IPS DF 19.7 (cell line): ENCODE data around the gene CWF19L2.
"Not testable (repeated sequence)": the region's sequence is repeated elsewhere in the genome, so short reads cannot be mapped to it uniquely, and the experiment has no call there.

Source experiments
- DNase-seq: peaks from one replicate; pipeline ENCODE4 v3.0.0-alpha.2; 2013; ENCODE audit warnings: low read depth, low spot score

CWF19L2 gene

GRCh38 chr11:107457558-107458271 is at the start of gene CWF19L2:
Gene CWF19L2, minus strand, starts transcription at chr11:107457825. Its CDS starts 9 bp downstream, at chr11:107457816.
- DNase-seq, result peak; percentile 90

GRCh38 chr11:107505647-107506225 is 48.1 kb upstream of the CWF19L2 start:
- DNase-seq, result no peak

- no peak for DNase-seq
Measured at GRCh38 chr11:107504981-107505380, 47.4 kb upstream of the CWF19L2 start.

- DNase-seq, result no peak
Measured at GRCh38 chr11:107501713-107502112, 44.1 kb upstream of the CWF19L2 start.

- DNase-seq, result not testable (repeated sequence)
Measured at GRCh38 chr11:107497371-107497770, 39.7 kb upstream of the CWF19L2 start.

- DNase-seq, result no peak
Measured at GRCh38 chr11:107496011-107496410, 38.4 kb upstream of the CWF19L2 start.

GRCh38 chr11:107494055-107494454 is 36.4 kb upstream of the CWF19L2 start:
- DNase-seq, result no peak

- DNase-seq, result no peak
Measured at GRCh38 chr11:107493117-107493516, 35.5 kb upstream of the CWF19L2 start.

GRCh38 chr11:107490836-107491235 is 33.2 kb upstream of the CWF19L2 start:
- no peak for DNase-seq

GRCh38 chr11:107482234-107482633 is 24.6 kb upstream of the CWF19L2 start:
- DNase-seq, result no peak

- no peak for DNase-seq
Measured at GRCh38 chr11:107478922-107479321, 21.3 kb upstream of the CWF19L2 start.

- no peak for DNase-seq
Measured at GRCh38 chr11:107477820-107478219, 20.2 kb upstream of the CWF19L2 start.

- no peak for DNase-seq
Measured at GRCh38 chr11:107473792-107474191, 16.2 kb upstream of the CWF19L2 start.

GRCh38 chr11:107472966-107473365 is 15.3 kb upstream of the CWF19L2 start:
- DNase-seq, result no peak

GRCh38 chr11:107468596-107468995 is 11.0 kb upstream of the CWF19L2 start:
- DNase-seq, result no peak

- no peak for DNase-seq
Measured at GRCh38 chr11:107467696-107468095, 10.1 kb upstream of the CWF19L2 start.

- DNase-seq, result not testable (repeated sequence)
Measured at GRCh38 chr11:107466275-107466866, 8.7 kb upstream of the CWF19L2 start.

GRCh38 chr11:107457205-107457557 is 444 bp downstream of the CWF19L2 start:
- no peak for DNase-seq

- DNase-seq, result no peak
Measured at GRCh38 chr11:107453594-107454286, 3.9 kb downstream of the CWF19L2 start.

GRCh38 chr11:107446822-107447431 is 10.7 kb downstream of the CWF19L2 start:
- DNase-seq, result no peak

GRCh38 chr11:107442715-107443215 is 14.9 kb downstream of the CWF19L2 start:
- DNase-seq, result no peak
